RWPE1 (cell line): ENCODE results near the gene CNTN5.

Source experiments
- CTCF ChIA-PET: fragments of 350-600 bp; sonication (Branson Sonifier 250); formaldehyde crosslinking; extraction: SDS; loops from one replicate; lab custom pipeline; 2021; lab: Yijun Ruan, JAX
- POLR2A ChIA-PET: fragments of 400-600 bp; formaldehyde crosslinking; extraction: SDS; loops from one replicate; lab custom pipeline; 2020; ENCODE audit warnings: antibody characterized with exemption; ENCODE audit not compliant: low non-redundant PET; lab: Yijun Ruan, JAX
- DNase-seq: peaks from one replicate; pipeline ENCODE4 v3.0.0; 2012; ENCODE audit warnings: low spot score
- H3K27ac ChIP-seq: fragments of 450-650 bp; 2 replicates; pipeline ENCODE4 v1.5.1; 2017
- TF ChIP-seq, protein P1 (sequence below): fragments of 450-650 bp; conservative IDR thresholded peaks from 2 replicates; pipeline ENCODE4 v1.5.1; 2017; ENCODE audit warnings: low read depth, mild to moderate bottlenecking

CNTN5 gene

DNA sequence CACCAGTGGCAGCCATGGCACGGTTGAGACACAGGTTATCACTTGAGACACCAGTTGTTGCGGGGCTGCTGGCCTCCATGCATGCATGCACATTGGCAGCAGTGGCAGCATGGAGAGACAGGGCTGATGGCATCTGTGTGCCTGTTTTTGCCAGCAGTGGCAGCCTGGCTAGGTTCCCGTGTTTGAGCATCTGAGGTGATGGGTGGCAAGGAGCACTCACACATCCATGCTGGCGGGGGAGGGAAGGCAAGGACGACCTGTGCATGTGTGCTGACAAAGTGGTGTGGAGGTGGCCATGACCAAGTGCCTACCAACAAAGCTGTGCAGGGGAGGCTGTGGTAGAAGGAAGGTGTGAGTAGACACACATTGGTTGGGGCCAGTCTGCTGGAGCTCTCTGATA lies 133.5 kb downstream of the CNTN5 start:
- POLR2A ChIA-PET, result no interaction called here
- TF ChIP-seq, protein P1, sequence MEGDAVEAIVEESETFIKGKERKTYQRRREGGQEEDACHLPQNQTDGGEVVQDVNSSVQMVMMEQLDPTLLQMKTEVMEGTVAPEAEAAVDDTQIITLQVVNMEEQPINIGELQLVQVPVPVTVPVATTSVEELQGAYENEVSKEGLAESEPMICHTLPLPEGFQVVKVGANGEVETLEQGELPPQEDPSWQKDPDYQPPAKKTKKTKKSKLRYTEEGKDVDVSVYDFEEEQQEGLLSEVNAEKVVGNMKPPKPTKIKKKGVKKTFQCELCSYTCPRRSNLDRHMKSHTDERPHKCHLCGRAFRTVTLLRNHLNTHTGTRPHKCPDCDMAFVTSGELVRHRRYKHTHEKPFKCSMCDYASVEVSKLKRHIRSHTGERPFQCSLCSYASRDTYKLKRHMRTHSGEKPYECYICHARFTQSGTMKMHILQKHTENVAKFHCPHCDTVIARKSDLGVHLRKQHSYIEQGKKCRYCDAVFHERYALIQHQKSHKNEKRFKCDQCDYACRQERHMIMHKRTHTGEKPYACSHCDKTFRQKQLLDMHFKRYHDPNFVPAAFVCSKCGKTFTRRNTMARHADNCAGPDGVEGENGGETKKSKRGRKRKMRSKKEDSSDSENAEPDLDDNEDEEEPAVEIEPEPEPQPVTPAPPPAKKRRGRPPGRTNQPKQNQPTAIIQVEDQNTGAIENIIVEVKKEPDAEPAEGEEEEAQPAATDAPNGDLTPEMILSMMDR, result no peak
- no peak overlapping the region for H3K27ac ChIP-seq
- no peak for DNase-seq
- CTCF ChIA-PET, result interaction anchor here (0.6 kb wide), 1 partner anchor 34 kb away, joined by 4 read pairs; no protein-coding TSS in a partner anchor

DNA sequence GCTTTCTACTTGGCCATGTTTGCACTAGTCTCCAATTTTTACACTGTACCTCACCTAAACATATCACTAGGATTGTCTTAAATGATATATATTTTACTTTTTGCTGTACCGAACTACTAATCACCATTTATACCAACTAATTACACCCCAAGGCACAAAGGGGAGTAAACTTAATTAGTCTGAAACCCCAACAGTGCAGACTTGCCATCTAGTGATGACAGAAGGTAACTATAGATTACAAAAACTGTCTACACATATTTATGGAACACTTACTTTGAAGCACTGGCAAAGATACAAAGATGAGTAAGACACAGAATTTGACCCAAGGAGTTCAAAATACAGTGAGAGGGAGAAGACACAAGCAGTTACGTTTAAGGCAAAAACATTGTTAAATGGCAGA lies 139.7 kb downstream of the CNTN5 start:
- ChIA-PET CTCF (no interaction called here), POLR2A (no interaction called here)
- no peak for DNase-seq
- TF ChIP-seq, protein P1, result no peak
- no peak overlapping the region for H3K27ac ChIP-seq

DNA sequence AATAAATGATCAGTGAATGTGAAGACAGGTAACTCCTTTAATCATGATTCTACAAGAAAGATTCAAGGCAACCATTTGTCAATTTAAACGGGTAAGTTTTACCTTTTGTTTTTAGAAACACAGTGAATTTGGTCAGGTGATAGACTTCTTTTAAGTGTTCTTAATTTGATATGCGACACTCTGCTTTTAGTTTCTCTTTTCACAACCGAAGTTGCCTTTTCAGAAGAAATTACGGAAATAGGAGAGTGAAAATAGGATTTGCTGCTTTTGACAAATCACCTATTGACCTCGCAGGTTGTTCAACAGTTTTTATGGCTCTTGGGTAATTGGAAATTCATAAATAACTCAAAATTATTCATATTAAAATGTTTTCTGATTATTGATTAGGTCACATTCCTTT lies 142.1 kb downstream of the CNTN5 start:
- CTCF ChIA-PET, result interaction anchor here (0.7 kb wide), 1 partner anchor 256 kb away, joined by 3 read pairs; no protein-coding TSS in a partner anchor

DNA sequence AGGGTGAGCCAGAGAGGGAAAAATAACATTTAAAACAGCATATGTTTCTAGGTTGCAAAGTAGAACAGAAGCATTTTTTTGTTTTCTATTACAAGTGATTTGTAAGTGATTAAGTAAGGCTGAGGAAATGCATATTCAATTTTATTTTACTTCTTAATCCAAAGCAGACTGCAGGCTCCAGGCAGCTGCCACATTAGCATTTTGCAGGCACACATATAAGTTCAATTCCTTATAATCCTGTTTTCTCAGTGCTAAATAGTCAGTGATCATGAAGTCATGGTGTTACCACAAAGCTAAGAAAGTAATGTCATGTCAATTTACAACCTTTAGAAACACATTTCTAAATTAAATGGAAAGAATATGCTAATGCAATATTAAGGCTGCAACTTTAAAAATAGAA lies 149.8 kb downstream of the CNTN5 start:
- ChIA-PET CTCF (interaction anchor here (0.7 kb wide), 1 partner anchor 173 kb away, joined by 3 read pairs; no protein-coding TSS in a partner anchor), POLR2A (no interaction called here)
- TF ChIP-seq, protein P1, result no peak
- H3K27ac ChIP-seq, result no peak overlapping the region
- DNase-seq, result no peak

More for the DNA sequence above, 142.1 kb downstream of the CNTN5 start:
- POLR2A ChIA-PET, result interaction anchor here (0.7 kb wide), 1 partner anchor 447 kb away, joined by 4 read pairs; no protein-coding TSS in a partner anchor
- H3K27ac ChIP-seq, result no peak overlapping the region
- DNase-seq, result no peak
- TF ChIP-seq, protein P1, result no peak

DNA sequence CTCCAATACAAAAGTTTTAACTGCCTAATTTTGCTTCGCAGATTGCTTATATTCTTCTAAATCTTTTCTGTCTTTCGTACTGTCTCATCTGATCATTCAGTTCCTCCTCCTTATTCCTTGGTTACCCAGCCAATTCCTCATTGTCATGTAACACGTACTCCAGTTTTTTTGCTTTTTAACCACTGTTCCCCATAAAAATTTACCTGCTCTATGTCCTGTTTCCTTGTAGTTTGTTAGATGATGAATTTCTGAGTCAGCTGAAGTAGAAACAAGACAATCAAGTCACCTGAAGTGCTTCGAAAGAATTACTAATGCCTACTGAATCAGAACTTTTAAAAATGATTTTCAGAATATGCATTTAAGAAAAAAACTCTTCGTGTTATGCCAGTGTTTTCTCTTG lies 150.6 kb downstream of the CNTN5 start:
- DNase-seq, result no peak
- TF ChIP-seq, protein P1, result no peak
- H3K27ac ChIP-seq, result no peak overlapping the region
- CTCF ChIA-PET, result no interaction called here
- POLR2A ChIA-PET, result no interaction called here

DNA sequence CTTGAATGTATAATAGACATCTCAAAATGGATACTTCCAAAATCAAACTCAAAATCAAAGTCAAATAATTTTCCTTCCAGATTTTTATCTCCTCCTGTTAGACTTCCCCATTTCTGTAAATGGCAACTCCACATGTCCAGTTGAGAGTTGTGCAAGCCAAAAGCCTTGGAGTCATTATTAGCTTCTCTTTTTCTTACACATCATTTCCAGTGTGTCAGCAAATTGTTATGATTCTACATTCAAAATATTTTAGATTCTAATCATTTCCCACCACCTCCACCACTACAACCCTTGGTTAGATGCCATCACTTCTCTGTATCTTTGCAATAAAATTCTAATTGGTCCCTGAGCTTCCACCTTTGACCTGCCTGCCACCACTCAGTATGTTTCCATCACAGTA lies 155.7 kb downstream of the CNTN5 start:
- CTCF ChIA-PET, result no interaction called here
- POLR2A ChIA-PET, result no interaction called here
- DNase-seq, result no peak
- TF ChIP-seq, protein P1, result no peak
- no peak overlapping the region for H3K27ac ChIP-seq
